ENCODE results near the gene IER2.
"Not testable (repeated sequence)": the region's sequence is repeated elsewhere in the genome, so short reads cannot be mapped to it uniquely, and the experiment has no call there.

- TF ChIP-seq POLR2A, CTCF (IDR thresholded peaks at IDR 0.05): not testable (repeated sequence)
Observed at GRCh38 chr19:13166151-13166550, 15.9 kb downstream of the IER2 start.

All from heart left ventricle (tissue), 13 donors.